Measurements from ENCODE around the gene FAM53A. TPM values are rescaled to one million over a fixed set of nuclear protein-coding genes. Genes with fewer than 3 reads are reported as not detected.

Gene FAM53A
- total RNA-seq, 1 donor from 2014 or later: 10.5 TPM

DNA sequence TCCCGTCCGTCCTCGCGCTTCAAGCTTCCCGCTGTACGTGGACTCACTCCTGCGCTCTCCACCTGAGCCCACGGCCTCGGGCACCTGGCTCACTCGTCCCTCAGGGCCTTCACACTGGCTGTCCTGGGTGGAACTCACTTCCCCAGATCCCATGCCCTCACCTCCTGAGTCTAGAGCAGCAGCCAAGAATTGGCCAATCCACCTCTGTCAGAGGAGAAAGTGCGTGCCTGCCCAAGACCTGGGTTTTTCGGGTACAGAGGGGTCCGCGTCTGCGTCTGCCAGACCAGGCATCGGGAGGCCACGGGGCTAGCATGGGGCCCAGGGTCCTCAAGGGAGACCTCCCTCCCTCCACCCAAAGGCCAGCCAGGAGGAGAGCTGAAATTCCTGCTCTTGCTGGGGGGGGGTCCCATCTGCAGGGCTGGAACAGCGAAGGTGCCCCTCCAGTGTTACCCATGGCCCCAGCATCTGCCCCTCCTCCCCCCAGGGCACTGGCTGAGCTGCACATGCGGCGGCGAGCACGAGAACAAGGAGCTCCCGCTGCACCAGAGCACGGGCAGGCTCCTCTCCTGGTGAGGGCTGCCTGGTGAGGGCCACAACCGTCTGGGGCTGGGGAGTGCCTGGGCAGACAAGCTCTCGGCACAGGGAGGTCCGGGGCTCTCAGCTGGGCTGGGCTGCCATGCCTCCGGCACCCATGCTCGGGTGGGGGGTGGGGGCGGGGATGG is 47.5 kb downstream of the FAM53A start:
- peaks cover 16% of the 10 kb centered on the region for H3K27me3 Mint-ChIP-seq (ENCODE audit: low read depth)

DNA sequence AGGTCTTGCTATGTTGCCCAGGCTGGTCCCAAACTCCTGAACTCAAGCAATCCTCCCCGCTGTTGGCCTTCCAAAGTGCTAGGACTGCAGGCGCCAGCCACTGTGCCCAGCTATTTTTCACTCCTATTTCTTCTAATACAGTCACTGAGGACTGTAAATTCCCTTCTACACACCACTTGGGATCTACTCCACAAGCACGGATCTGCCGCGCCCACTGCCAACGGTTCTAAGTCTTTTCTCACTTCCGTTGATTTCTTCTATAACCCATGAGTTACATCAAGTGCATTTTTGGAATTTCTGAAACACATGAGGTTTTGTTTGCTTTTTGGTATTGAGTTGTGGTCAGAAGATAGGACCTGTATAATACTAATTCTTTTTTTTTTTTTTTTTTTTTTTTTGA is 48.6 kb downstream of the FAM53A start:
- no peak for DNase-seq (ENCODE audit: low spot score in 2 of 2, unreplicated experiment in 2 of 2)
- Mint-ChIP-seq H3K9me3 (peaks cover 9% of the 10 kb centered on the region), H3K4me3 (no peak overlapping the region), H3K27ac (no peak overlapping the region), H3K4me1 (no peaks in the 10 kb centered on the region), H3K27me3 (ENCODE audit: low read depth) (peaks cover 16% of the 10 kb centered on the region), H3K36me3 (no peaks in the 10 kb centered on the region)
- TF ChIP-seq, protein P1, sequence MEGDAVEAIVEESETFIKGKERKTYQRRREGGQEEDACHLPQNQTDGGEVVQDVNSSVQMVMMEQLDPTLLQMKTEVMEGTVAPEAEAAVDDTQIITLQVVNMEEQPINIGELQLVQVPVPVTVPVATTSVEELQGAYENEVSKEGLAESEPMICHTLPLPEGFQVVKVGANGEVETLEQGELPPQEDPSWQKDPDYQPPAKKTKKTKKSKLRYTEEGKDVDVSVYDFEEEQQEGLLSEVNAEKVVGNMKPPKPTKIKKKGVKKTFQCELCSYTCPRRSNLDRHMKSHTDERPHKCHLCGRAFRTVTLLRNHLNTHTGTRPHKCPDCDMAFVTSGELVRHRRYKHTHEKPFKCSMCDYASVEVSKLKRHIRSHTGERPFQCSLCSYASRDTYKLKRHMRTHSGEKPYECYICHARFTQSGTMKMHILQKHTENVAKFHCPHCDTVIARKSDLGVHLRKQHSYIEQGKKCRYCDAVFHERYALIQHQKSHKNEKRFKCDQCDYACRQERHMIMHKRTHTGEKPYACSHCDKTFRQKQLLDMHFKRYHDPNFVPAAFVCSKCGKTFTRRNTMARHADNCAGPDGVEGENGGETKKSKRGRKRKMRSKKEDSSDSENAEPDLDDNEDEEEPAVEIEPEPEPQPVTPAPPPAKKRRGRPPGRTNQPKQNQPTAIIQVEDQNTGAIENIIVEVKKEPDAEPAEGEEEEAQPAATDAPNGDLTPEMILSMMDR (IDR thresholded peaks at IDR 0.05; ENCODE audit: unreplicated experiment): no peak

More for the DNA sequence above, 47.5 kb downstream of the FAM53A start:
- TF ChIP-seq, protein P1 (IDR thresholded peaks at IDR 0.05; ENCODE audit: unreplicated experiment): no peak
- Mint-ChIP-seq H3K36me3 (no peaks in the 10 kb centered on the region), H3K4me3 (no peak overlapping the region), H3K27ac (no peak overlapping the region), H3K4me1 (no peaks in the 10 kb centered on the region), H3K9me3 (peaks cover 9% of the 10 kb centered on the region)
- DNase-seq (ENCODE audit: low spot score in 2 of 2, unreplicated experiment in 2 of 2): no peak

DNA sequence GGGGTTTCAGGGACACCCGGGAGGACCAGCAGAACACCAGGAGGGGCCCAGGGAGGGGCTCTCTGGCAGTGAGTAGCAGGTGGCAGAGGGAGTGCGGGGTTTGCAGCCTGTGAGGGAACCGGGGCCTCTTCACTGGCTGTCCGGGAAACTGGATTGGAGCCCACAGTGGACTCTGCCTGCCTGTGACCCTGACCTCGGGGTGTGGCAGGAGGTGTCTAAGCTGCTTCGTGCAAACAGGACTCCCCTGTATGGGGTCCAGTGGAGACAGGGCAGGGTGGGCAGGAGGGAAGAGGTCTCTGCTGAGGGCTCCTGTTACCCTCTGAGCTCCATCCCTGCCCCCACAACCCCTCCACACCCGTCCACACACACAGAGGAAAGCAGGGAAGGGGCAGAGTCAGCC is 50.1 kb downstream of the FAM53A start:
- Mint-ChIP-seq H3K27me3 (ENCODE audit: low read depth) (peaks cover 16% of the 10 kb centered on the region), H3K9me3 (peaks cover 9% of the 10 kb centered on the region), H3K36me3 (no peaks in the 10 kb centered on the region), H3K27ac (no peak overlapping the region), H3K4me3 (no peak overlapping the region), H3K4me1 (no peaks in the 10 kb centered on the region)
- no peak for DNase-seq (ENCODE audit: low spot score in 2 of 2, unreplicated experiment in 2 of 2)
- TF ChIP-seq, protein P1 (IDR thresholded peaks at IDR 0.05; ENCODE audit: unreplicated experiment): no peak

DNA sequence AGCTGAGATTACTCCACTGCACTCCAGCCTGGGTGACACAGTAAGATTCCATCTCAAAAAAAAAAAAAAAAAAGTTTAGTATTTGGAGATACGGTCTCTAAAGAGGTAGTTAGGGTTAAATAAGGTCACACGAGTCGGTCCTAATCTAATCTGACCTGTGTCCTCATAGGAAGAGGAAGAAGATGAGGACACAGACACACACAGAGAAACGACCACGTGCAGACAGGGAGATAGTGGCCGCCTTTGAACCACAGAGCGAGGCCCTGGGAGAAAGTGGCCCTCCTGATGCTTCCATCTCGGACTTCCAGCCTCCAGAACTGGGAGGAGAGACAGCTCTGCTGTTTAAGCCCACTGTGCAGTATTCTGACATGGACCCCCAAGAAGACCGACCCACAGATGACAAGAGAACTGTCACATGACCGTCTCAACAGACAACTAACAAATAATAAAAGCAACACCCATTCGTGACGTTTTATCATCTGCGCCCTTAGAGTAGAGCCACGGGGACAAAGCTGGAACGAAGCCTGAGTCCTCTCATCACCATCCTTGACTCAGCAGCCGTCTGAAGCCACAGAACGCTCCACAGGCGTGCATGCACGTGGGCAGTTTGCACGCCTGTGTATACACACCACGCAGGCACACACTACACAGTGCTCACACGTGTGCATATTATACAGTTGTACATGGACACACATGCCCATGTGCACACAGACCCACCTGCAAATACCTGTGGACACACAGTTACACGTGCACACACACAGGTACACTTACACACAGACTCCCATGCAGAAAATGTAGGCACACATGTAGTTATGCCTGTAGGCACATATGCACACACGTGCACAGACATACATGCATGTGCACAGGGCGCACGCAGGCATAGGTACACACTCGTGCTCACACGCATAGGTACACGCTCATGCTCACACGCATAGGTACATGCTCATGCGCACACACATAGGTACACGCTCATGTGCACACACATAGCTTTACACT is 51.7 kb downstream of the FAM53A start:
- Mint-ChIP-seq H3K27me3 (ENCODE audit: low read depth) (peaks cover 16% of the 10 kb centered on the region), H3K27ac (no peak overlapping the region), H3K4me1 (no peaks in the 10 kb centered on the region), H3K9me3 (peaks cover 9% of the 10 kb centered on the region), H3K4me3 (no peak overlapping the region), H3K36me3 (no peaks in the 10 kb centered on the region)
- TF ChIP-seq, protein P1 (IDR thresholded peaks at IDR 0.05; ENCODE audit: unreplicated experiment): no peak
- no peak for DNase-seq (ENCODE audit: low spot score in 2 of 2, unreplicated experiment in 2 of 2)

DNA sequence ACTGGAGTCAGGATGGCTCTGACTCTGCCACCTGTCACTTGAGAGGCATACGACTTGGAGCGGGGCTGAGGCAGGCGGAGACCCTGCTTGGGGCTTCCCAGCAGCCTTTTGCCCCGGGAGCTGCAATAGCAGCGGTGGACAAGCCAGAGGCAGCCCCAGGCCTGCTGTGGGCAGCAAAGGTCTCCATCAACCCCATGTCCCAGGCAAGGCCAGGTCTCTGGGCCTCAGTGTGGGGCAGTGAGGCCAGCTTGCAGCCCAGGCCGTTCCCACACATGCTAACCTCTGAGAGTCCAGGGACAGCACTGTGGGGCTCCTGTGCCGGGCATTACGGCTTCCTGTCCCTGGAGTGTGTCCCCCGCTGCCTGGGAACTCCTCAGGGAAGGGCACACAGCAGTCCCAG is 53.0 kb downstream of the FAM53A start:
- H3K27ac Mint-ChIP-seq: no peak overlapping the region
- no peaks in the 10 kb centered on the region for H3K36me3 Mint-ChIP-seq
- TF ChIP-seq, protein P1 (IDR thresholded peaks at IDR 0.05; ENCODE audit: unreplicated experiment): no peak
- DNase-seq (ENCODE audit: low spot score in 2 of 2, unreplicated experiment in 2 of 2): no peak
- peaks cover 9% of the 10 kb centered on the region for H3K9me3 Mint-ChIP-seq
- H3K4me1 Mint-ChIP-seq: no peaks in the 10 kb centered on the region
- H3K4me3 Mint-ChIP-seq: no peak overlapping the region
- peaks cover 16% of the 10 kb centered on the region for H3K27me3 Mint-ChIP-seq (ENCODE audit: low read depth)

Data from mesothelial cell of epicardium (in vitro differentiated cells).